Right lobe of liver (tissue), 6 donors: ENCODE measurements around the gene FANCE. TPM values are rescaled to one million over a fixed set of nuclear protein-coding genes. Genes with fewer than 3 reads are reported as not detected.

Experiments
- ATAC-seq, 4 donors: fragments of 200-7000 bp; cut with Tn5 transposase; one replicate each; pipeline ENCODE4 v1.9.1; 2020; ENCODE audit warnings: mild to moderate bottlenecking in 4 of 4, moderate library complexity in 4 of 4
- DNase-seq, 3 donors: peaks; one replicate each; pipeline ENCODE4 v3.0.0-alpha.2; 2020
- H3K27ac ChIP-seq, 3 donors: fragments of 200-600 bp; one replicate each; pipeline ENCODE4 v1.8.0; 2022
- H3K27me3 ChIP-seq, 2 donors: fragments of 200-600 bp; one replicate each; pipeline ENCODE4 v1.8.0; 2022
- H3K36me3 ChIP-seq, 4 donors: fragments of 200-600 bp; sonication (generic) in 1 of 4; one replicate each; pipeline versions ENCODE4 v1.5.1 to v1.8.0; 2017 to 2022; ENCODE audit warnings: control low read depth in 1 of 4
- H3K4me1 ChIP-seq, 4 donors: fragments of 200-600 bp; sonication (generic) in 1 of 4; one replicate each; pipeline versions ENCODE4 v1.5.1 to v1.8.0; 2017 to 2022; ENCODE audit warnings: control low read depth in 1 of 4
- H3K4me3 ChIP-seq, 3 donors: fragments of 200-600 bp; one replicate each; pipeline ENCODE4 v1.8.0; 2022
- H3K9me3 ChIP-seq, 4 donors: fragments of 200-600 bp; sonication (generic) in 1 of 4; one replicate each; pipeline versions ENCODE4 v1.5.1 to v1.8.0; 2017 to 2022; ENCODE audit warnings: control low read depth in 1 of 4
- POLR2A ChIP-seq: fragments of 450-650 bp; IDR thresholded peaks from one replicate; pipeline ENCODE4 v1.6.1; 2017; ENCODE audit warnings: antibody characterized with exemption, mild to moderate bottlenecking
- WGBS: methylation state at CpG from one replicate; pipeline ENCODE4 v1.1.6; 2018; ENCODE audit warnings: low coverage, low lambda C conversion rate; ENCODE audit not compliant: insufficient coverage; ENCODE audit errors: missing lambda C conversion rate; 5-methylcytosine and 5-hydroxymethylcytosine counted together
- intact Hi-C, 2 donors: fragments of 100-400 bp; cut with DNase I; formaldehyde crosslinking; loops; one replicate each; pipeline versions ENCODE4 v1.11.2 to v1.14.1; 2022
- total RNA-seq, 6 experiments: library from RNA; depleted of rRNA in 2 of 6; stranded (reverse); fragments of >200 nt in 2 of 6; fragmentation: NEBNext Ultra II Directional in 3 of 6; extraction: Animal tissue kit (Norgen Biotek cat#: 25700) in 3 of 6; gene quantifications; one replicate each; pipeline versions ENCODE4 v1.1.0 to v1.2.4, GENCODE V29; 2016 to 2023
- TF ChIP-seq, protein P1 (sequence below), 4 donors: fragments of 200-600 bp in 3 of 4; fragments of 450-650 bp in 1 of 4; IDR thresholded peaks; one replicate each; pipeline versions ENCODE4 v1.5.1 to v1.8.0; 2016 to 2022; ENCODE audit warnings: antibody characterized with exemption in 4 of 4, mild to moderate bottlenecking in 2 of 4
- donor health status: DM: no; HTN: yes; CAD: no.
- donor health status: DM: no; HTN: no; CAD: no.
- donor health status: DM: no; HTN: no; CAD: no.
- donor health status: DM: no; HTN: yes; CAD: no.
- donor health status: DM: no; HTN: yes; CAD: no.

FANCE gene
- total RNA-seq, 6 experiments from 2014 or later: 0.44 to 1.7 (median 0.95) TPM

DNA sequence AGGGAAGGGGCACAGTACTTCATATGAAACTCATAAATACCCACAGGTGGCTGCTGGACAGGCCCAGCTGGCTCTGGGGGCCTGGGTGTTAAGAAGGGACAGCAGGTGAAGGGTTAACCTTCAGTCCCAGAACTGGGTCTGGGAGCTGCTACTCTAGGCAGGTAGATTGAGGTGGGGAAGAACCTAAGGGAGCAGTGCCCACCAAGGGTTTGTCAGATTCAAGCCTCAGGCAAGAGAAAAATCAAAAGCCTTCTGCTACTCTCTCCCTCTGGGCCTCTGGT lies 21.7 kb downstream of the FANCE start:
- H3K4me3 ChIP-seq: no peak overlapping the region
- H3K4me1 ChIP-seq: peaks cover 0 to 27% (median 4%) of the 10 kb centered on the region in 4 donors
- H3K36me3 ChIP-seq: peaks cover 0 to 23% (median 7%) of the 10 kb centered on the region in 4 donors
- intact Hi-C loops: no loop called here
- H3K27ac ChIP-seq: no peak overlapping the region
- TF ChIP-seq POLR2A: no peak
- TF ChIP-seq, protein P1, sequence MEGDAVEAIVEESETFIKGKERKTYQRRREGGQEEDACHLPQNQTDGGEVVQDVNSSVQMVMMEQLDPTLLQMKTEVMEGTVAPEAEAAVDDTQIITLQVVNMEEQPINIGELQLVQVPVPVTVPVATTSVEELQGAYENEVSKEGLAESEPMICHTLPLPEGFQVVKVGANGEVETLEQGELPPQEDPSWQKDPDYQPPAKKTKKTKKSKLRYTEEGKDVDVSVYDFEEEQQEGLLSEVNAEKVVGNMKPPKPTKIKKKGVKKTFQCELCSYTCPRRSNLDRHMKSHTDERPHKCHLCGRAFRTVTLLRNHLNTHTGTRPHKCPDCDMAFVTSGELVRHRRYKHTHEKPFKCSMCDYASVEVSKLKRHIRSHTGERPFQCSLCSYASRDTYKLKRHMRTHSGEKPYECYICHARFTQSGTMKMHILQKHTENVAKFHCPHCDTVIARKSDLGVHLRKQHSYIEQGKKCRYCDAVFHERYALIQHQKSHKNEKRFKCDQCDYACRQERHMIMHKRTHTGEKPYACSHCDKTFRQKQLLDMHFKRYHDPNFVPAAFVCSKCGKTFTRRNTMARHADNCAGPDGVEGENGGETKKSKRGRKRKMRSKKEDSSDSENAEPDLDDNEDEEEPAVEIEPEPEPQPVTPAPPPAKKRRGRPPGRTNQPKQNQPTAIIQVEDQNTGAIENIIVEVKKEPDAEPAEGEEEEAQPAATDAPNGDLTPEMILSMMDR (IDR thresholded peaks at IDR 0.05): no peak
- no peaks in the 10 kb centered on the region for H3K9me3 ChIP-seq
- no peak for ATAC-seq
- H3K27me3 ChIP-seq: no peaks in the 10 kb centered on the region
- DNase-seq: no peak

DNA sequence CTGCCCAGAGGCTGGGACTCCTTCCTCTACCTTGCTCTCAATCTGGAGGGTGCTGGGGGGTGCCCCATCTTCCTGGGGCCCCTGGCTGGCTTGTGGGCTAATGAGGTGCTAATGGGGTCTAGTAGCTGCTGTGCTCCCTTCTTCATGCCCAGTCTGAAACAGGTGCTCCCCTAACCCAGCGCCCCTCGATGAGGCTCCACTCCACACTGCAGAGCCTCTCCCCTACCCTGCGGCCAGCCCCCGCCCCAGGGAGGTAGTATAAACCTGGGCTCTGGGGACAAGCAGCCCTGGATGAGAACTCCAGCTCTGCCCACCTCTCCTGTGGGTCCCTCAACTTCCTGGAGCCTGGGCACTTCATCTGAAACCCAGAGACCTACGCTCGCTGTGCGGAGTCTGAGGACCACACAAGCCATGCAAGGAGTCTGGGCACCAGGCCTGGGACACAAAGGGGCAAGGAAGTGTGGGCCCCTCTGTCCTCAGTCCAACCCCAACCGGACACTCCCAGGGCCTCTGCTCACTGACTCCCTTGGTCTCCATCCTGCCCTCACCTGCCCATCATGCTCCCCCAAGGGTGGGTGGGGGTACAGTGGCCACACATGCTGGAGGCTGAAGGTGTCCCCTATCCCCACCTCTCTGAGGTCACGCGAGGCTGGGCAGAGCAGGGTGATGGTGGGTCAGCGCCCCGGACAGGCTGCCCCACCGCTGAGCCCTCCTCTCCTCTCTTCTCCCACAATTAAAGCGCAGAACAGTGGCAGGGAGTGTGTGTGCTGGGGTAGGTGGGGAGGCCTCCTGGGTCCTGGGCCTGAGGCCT lies 22.2 kb downstream of the FANCE start:
- H3K4me3 ChIP-seq: no peak overlapping the region
- H3K36me3 ChIP-seq: peaks cover 0 to 23% (median 7%) of the 10 kb centered on the region in 4 donors
- ATAC-seq: peak in 2 of 4 donors; percentile 2 to 7
- no peaks in the 10 kb centered on the region for H3K27me3 ChIP-seq
- TF ChIP-seq, protein P1 (IDR thresholded peaks at IDR 0.05): no peak
- no peak for TF ChIP-seq POLR2A
- H3K27ac ChIP-seq: no peak overlapping the region
- H3K4me1 ChIP-seq: peaks cover 0 to 27% (median 2%) of the 10 kb centered on the region in 4 donors
- 94% methylated on average over 4 of the region's 14 CpGs for WGBS
- H3K9me3 ChIP-seq: no peaks in the 10 kb centered on the region
- DNase-seq: no peak
- intact Hi-C loops: no loop called here

GRCh38 chr6:35474942-35475570 lies 22.9 kb downstream of the FANCE start:
- no peak for DNase-seq
- 100% methylated on average over 5 of the region's 20 CpGs for WGBS
- Histone ChIP-seq H3K4me3 (no peak overlapping the region), H3K4me1 (peaks cover 0 to 22% (median 0%) of the 10 kb centered on the region in 4 donors), H3K27ac (no peak overlapping the region), H3K36me3 (peaks cover 0 to 19% (median 5%) of the 10 kb centered on the region in 4 donors), H3K9me3 (no peaks in the 10 kb centered on the region), H3K27me3 (no peaks in the 10 kb centered on the region)
- TF ChIP-seq, protein P1 (IDR thresholded peaks at IDR 0.05): no peak
- no peak for TF ChIP-seq POLR2A
- intact Hi-C loops: no loop called here
- ATAC-seq: no peak

DNA sequence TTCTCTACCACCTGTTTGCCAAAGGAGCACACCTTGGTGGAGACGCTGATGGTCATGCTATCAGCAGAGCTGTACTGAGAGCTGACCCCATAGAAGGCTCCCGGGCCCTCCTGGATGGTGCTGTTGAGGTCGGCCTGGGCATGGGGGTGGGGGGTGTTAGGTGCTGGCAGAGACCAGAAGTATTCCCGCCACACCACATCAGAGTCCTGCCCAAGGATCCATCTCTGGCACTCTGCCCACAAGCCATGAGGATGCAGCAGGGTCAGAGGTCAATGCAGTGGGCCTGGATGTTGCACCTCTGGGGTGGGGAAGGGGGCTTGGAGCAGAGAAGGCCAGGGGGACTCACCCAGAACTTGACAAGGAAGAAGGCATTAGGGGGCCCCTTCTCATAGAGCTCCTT lies 23.4 kb downstream of the FANCE start:
- peaks cover 0 to 14% (median 5%) of the 10 kb centered on the region in 4 donors for H3K36me3 ChIP-seq
- H3K27ac ChIP-seq: no peak overlapping the region
- intact Hi-C loops: no loop called here
- ATAC-seq (no peak), DNase-seq (no peak)
- no peak overlapping the region for H3K4me3 ChIP-seq
- H3K4me1 ChIP-seq: peaks cover 0 to 18% (median 0%) of the 10 kb centered on the region in 4 donors
- TF ChIP-seq, protein P1 (IDR thresholded peaks at IDR 0.05): no peak
- no peak for TF ChIP-seq POLR2A
- H3K9me3 ChIP-seq: no peaks in the 10 kb centered on the region
- H3K27me3 ChIP-seq: no peaks in the 10 kb centered on the region
- 20% methylated on average over 1 of the region's 4 CpGs for WGBS
